Activated CD4-positive, CD25-positive, alpha-beta regulatory T cell treated with anti-CD3 and anti-CD28 coated beads, Interleukin-2, amount 50 U/mL, for 72 hours (primary cell): ENCODE data around the gene JMJD8.
A peak's percentile ranks its signal among the peaks of the same experiment; 100 is the strongest.

Source experiments
- DNase-seq: peaks from one replicate; pipeline ENCODE4 v3.0.0; 2021

JMJD8 gene

DNA sequence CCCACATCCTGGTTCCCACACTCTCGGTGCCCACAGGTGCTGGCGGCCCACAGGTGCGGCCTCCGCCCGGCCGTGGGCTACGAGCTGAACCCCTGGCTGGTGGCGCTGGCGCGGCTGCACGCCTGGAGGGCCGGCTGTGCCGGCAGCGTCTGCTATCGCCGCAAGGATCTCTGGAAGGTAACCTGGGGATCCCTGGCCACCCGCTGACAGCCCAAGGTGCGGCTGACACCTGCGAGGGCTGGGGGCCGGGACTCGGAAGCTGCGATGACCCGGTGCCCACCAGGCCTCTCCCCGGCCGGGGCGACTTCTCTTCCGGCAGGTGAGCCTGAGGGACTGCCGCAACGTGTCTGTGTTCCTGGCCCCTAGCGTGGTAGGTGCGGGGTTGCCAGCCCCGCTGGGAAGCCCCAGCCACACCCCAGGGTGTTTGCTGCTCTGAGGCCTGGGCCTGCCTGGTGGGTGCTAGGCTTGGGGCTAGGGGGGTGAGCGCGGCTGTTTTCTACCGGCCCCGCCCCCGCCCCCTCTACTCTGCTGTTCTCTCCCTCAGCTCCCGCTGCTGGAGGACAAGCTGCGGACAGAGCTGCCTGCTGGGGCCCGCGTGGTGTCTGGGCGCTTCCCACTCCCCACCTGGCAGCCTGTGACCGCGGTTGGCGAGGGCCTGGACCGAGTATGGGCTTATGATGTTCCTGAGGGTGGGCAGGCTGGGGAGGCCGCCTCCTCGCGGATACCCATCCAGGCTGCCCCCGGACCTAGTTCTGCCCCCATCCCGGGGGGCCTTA, 37.8 kb upstream of the JMJD8 start:
- DNase-seq: no peak

DNA sequence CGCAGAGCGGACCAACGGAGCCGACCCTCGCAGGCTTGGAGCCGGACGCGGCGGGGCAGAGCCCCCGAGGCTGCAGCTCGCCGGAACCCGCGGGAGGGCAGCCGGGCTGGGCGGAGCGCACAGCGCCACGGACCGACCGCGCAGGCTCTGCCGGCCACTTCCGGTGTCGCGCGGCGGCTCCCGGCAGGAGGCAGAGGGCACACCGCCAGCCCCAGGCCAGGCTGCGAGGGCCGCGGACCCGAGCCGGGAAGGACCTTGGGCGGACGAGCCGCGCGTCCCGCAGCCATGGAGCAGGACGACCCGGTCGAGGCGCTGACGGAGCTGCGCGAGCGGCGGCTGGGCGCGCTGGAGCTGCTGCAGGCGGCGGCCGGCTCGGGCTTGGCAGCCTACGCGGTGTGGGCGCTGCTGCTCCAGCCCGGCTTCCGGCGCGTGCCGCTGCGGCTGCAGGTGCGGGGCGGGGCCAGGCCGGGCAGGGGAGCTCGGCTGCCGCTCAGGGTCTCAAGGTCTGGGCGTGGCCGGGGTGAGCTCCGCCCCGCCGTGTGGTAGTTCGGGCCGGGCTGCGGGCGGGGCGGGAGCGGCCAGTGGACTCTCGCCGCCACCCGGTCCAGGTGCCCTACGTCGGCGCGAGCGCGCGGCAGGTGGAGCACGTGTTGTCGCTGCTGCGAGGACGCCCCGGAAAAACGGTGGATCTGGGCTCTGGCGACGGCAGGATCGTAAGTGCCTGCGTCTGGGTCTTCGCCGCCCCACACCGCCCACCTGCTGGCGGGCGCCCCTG, 37.0 kb upstream of the JMJD8 start, which contains the start of gene ANTKMT:
Gene ANTKMT (plus strand): TSS at position 157 of the 775 bp plus-strand sequence. CDS start 129 bp downstream, at position 286.
- peak; percentile 83 for DNase-seq

DNA sequence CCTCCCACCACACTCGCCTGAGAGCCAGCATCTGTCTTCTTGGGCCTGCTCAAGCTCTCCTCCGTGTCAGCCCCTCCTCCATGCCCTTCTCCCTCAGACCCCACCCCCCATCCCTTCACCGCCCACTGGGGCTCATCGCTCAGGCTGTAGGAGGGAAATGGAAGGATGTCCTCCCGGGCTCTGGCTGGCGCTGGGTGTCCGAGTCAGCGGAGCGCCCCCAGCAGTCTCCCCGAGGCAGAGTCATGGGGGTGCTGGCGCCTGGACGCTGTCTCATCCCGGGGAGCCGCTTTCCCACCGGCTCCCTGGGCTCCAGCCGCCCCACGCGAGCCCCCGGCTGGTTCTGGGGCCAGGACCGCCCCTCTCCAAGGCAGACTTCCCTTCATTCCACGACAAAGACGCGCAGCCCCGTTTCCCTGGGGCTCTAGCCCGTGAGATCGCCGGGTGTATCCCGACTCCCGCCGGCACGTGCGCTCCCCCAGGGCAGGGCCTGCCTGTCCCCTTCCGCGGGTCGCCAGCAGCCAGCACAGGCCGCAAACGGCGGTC, 36.4 kb upstream of the JMJD8 start:
- DNase-seq: peak; percentile 48

DNA sequence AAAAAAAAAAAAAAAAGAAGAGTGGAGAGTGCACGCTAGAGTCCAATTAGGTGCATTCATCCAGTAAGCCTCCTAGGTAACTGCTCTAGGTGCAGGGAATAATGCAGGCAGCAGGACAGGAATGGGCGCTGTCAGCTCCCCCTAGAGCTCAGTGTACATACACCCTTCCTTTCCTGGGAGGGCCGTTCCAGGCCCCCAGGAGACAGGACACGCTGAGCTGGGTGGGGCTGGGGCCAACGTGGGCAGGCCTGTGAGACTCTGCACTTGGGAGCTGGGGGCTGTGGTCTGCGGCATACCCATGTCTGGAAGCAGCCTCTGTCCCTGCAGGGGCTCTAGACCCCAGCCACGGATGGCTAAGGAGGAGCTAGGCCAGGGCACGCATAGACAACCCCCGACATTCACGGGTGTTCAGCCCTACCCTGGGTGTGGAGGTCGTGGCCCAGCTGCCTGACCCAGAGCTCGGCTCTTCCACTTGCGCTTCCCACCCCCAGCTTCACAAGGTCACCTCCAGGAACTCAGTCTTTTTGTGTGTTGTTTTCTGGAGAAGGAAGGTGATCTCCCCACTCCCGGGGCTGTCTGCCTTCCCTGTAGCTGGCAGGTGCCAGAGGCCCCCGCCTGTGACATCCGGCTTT, 35.8 kb upstream of the JMJD8 start:
- no peak for DNase-seq

DNA sequence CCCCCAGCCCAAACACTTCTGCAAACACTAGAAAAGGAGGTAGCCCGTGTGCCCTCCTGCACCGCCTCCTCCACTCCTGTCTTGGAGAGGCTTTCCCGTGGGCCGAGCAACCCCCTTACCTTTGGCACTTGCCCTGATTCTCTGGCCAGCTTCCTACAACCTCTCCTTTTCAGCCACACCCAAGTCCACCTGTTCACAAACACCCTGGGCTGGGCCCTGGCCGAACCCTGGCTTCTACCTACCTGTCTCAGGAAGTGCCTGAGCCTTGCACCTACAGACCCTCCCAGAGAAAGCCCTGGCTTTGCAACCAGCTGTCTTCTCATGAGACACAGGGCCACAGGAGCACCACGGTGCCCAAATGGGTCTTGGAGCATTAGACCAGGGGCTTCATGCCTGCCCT, 34.8 kb upstream of the JMJD8 start:
- DNase-seq: no peak

DNA sequence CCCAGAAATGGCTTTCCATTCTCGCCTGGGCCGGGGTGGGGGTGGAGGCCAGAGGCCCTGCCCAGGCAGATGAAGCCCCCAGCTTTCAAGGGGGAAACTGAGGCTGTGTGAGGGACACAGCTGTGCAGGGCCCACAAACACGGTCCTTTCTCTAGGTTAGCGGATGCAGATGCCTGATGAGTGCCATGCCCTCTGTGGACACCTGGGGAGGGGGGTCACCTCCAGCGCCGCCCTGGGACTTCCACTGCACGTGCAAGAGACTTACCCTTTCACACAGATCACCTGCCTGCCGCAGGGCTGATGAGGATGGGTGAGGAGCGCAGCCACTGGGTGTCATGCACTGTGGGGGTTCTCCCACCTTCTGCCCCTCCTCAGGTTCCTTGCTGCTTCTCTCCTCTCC, 34.3 kb upstream of the JMJD8 start:
- DNase-seq: no peak

DNA sequence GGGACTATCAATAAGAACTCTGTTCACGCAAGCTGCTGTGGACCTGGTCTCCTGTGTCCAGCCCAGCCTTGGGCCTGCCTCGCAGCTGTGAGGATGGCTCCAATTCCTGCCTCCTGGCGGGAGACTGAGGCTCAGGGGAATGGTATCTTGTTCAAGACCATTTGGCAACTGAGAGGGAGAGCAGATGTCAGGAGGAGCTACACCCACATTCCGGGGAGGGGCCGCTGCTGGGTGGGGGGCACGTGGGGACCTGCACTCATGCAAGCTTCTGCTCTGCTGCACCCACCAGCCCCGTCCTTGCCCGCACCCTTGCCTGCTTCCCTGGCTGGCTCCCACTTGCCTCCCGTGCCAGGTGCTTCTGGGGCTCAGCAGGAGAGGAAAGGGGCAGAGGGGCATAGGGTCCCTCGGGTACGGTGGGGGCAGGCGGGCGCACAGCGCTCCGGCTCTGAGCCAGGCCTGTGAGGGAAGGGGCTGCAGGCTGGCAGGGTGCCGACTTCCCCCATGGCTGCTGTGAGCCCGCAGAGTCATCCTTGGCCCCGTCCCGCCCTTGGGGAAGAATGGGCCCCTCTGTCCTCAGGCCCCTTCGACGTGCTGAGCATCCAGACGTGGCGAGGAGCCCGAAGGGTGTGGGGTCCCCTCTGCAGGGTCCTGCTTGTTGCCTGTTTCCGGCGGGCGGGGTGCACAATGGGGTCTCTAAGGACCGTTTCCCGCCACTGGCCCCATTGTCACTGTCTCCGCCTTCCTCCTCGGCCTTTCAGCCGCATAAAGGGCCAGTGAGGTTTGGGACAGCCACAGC, 33.5 kb upstream of the JMJD8 start:
- no peak for DNase-seq

DNA sequence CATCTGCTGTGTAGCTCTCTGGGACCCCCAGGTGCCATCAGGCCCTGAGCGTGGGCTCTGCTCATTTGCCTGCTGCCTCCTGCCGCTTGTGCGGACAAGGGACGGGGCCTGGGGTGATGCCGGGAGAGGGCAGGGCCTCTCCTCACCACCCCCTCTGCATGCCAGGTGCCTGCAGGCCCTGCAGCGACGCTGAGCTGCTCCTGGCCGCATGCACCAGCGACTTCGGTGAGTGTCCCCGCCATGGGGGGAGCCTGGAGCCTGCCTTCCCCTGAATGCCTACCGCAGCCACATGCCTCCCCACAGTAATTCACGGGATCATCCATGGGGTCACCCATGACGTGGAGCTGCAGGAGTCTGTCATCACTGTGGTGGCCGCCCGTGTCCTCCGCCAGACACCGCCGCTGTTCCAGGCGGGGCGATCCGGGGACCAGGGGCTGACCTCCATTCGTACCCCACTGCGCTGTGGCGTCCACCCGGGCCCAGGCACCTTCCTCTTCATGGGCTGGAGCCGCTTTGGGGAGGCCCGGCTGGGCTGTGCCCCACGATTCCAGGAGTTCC, 32.7 kb upstream of the JMJD8 start:
- DNase-seq: no peak

DNA sequence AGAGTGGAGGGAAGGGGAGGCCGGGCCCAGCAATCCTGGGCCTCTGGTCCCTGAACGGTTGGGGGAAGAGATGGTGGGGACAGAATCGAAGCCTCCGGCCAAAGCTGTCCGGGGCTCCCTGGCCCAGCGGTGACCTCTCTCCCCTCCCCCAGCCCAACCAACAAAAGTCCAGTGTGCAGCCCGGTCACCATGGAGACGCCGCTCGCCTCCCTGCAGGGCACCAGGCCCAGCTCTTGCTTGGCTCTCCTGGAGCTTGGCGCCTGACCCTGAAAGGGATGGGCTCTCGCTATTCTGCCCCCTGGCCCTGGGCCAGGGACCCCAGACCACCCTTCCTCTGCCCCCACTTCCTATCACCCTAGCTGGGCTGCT, 32.0 kb upstream of the JMJD8 start:
- no peak for DNase-seq

DNA sequence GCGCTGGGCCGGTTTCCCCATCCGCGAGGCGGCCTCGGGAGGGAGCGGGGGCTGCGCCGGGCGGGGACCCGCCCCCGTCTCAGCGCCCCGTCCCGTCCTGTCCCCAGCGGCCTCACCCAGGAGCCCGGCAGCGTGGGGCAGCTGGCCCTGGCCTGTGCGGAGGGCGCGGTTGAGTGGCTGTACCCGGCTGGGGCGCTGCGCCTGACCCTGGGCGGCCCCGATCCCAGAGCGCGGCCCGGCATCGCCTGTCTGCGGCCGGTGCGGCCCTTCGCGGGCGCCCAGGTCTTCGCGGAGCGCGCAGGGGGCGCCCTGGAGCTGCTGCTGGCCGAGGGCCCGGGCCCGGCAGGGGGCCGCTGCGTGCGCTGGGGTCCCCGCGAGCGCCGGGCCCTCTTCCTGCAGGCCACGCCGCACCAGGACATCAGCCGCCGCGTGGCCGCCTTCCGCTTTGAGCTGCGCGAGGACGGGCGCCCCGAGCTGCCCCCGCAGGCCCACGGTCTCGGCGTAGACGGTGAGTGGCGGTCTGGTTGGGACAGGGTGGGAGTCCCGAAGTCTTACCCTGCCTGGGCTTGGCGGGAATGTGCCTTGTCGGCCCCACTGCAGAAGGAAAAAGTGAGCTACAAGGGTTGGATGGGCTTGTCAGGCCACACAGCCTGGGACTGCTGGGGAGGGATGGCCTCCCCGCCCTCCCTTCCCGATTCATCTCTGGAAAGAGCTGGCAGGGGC, 31.5 kb upstream of the JMJD8 start:
- peak; percentile 44 for DNase-seq

DNA sequence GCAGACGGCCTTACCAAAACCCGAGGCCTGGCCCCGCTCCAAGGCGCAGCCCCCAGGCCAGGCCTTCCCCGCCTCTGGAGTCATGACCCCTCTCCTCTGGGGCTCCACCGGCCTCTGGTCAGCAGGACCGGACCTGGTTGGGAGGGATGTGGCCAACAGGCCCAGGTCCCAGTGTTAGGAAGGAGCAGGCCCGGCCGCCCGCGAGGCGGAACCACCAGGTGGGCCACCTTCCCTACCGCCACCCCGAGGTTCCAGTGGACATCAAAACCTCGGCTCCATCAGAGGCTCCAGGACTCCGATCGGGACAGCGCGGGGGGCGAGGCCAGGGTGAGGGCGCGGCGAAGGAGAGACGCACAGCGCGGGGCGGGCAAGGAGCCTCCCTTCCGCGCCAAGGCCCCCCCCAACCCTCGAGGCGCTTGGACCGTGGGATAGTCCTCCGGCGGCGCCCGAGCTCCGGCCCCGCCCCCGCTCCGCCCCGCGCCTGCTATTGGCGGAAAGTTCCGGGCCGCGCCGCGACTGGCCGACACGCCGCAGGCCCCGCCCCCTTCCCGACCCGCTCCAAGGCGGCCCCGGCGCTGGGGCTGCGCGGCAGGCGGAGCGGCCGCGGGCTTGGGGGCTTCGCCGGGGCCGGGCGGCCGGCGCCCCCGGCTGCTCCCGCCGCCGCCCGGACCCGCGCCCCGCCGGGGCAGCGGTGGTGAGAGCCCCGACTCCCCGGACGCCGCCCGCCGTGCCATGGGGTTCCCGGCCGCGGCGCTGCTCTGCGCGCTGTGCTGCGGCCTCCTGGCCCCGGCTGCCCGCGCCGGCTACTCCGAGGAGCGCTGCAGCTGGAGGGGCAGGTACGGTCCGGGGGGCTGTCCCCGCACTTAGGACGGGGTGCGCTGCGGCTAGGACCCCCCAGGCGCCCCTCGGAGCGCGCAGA, 30.7 kb upstream of the JMJD8 start, which contains the start of gene METRN:
Gene METRN (plus strand): TSS at position 561 of the 919 bp plus-strand sequence. CDS start 172 bp downstream, at position 733.
- peak; percentile 95 for DNase-seq

DNA sequence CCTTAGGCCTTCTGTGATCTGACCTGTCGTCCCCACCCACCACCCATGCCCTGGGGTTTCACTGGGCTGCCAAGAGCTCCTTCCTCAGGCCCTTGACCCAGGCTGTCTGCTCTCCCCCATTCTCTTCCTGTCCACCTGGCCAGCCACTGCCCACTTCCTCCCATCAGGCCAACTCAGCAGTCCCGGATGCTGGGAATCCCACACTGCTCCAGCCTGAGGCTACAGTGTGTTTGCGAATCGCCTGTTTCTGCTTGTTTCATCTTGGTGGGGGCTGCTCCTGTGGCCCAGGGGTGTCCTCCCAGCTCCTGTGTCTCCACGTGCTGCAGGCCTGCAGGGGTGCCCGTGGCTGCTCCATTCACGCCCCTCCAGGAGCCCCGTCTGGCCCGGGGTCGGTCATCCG, 29.9 kb upstream of the JMJD8 start:
- no peak for DNase-seq

DNA sequence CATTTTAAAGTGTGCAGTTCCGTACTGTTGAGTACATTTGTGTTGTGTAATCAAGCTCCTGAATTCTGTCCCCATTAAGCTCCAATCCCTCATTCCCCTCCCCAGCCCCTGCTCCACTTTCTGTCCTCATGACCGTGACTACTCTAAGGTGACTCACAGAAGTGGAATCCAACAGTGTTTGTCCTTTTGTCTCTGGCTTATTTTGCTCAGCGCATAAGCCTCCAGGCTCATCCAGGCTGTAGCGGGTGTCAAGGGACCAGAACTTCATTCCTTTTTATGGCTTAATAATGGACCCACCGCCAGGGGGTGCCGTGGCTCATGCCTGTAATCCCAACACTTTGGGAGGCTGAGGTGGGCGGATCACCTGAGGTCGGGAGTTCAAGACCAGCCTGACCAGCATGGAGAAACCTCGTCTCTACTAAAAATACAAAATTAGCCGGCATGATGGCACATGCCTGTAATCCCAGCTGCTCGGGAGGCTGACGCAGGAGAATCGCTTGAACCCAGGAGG, 28.7 kb upstream of the JMJD8 start:
- peak; percentile 57 for DNase-seq

DNA sequence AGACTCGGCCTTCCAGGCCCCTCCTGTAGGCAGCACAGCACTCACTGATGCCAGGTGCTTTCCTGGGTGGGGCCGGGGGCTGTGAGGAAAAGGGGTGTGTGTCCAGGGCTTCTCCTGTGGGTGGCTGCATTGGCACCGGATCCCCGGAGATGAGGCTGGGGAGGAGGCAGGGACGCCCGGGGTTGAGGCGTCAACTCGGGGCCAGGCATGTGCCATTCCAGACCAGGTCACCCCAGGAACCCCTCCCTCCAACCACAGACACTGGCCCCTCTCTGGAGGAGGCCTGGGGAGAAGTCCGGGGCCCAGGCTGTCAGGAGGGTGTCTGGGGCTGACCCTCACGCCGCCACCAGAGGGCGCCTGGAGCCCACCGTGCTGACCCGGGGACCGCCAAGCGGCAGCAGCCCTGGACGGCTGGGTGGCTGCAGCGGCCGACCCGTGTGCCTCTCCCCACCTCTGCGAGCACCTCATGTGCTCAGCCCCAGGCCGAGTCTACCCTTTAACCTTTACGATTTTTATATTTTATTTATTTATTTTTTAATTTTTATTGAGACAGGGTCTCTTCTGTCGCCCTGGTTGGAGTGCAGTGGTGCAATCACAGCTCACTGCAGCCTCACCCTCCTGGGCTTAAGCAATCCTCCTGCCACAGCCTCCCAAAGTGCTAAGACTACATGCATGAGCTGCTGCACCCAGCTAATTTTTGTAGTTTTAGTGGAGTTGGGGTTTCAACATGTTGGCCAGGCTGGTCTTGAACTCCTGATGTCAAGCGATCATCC, 27.6 kb upstream of the JMJD8 start:
- peak; percentile 84 for DNase-seq

DNA sequence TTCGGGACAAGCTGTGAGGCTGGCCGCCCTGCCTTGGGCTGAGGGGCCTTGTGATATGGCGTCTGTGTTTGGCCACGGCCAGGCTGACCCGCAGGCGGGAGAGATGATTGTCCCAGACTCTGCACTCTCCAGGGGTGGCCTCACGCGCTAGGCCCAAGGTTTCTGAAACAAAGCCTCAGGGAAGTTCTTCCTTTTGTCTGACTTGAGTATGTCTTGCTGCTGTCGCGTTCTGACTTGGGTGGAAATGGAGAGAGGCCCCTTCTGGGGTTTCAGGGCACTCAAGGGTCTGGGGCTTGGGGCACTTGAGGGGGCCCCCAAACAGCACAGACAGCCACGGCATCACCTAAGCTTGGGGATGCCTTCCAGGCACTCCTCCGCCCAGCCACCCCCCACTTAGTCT, 26.9 kb upstream of the JMJD8 start:
- no peak for DNase-seq

DNA sequence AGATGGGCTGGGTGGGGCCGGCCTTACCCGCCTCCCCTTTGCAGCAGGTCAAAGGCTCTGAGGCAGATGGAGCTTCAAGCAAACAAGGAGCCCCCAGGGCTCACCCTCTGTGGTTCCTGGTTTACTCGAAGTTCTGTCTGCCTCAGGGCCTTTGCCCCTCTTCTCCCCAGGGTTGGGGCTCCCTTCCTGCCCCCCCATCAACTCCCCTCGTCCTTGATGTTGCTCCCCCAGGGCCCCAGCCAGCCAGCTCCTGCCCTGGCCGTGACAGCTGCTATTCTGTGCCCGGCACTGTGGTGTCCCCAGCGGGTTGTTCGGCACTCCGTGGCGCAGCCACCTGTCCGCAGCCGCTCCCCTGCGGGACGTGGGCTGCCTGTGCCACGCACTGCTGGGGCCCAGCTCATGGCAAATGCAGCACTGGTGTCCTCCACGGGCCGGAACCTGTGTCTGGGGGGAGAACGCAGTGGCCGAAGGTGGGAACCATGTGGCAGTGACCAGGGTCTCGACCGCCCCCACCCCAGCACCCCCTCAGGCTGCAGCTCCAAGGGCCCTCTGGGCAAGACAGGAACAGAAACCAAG, 26.5 kb upstream of the JMJD8 start:
- no peak for DNase-seq

DNA sequence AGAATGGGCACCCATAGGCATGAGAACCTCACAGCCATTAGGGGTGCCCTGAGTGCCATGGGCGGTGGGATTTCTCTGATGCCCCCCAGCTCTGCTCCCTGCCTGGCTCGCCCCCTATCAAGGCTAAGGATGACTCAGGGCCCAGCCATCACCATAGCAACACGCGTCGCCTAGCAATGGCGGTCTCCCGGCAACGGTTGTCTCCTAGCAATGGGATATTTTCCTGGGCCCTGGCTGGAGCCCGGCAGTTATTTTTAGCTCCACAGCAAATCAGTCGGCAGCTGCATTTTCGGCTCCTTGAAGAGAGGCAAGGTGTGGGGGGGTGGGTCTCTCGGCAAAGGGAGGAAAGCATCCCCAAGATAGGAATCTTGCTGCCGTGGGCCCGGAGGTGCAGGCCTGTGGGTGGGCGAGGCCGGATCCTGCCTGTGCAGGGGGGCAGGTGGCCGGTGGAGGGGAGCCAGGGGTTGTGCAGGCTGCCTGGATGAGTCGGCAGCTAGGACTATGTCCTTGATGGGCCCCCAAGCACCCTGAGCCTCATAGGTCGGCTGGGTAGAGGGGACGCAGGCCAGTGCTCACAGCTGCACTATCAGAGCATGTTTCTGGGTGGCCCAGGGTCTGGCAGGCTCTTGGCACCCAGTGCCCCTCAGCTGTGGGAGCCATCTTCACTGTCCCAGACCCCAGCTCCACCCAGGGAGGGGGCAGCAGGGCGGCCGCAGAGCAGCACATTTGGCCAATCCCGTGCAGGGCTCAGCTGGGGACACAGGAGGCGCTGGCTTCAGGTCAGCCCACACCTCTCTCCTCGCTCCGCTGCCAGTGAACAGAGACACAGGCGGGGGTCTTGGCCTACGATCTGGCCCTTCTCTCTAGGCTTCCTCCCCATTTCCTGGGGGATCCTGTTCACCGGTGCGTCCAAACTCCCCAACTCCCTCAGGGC, 25.7 kb upstream of the JMJD8 start:
- no peak for DNase-seq

DNA sequence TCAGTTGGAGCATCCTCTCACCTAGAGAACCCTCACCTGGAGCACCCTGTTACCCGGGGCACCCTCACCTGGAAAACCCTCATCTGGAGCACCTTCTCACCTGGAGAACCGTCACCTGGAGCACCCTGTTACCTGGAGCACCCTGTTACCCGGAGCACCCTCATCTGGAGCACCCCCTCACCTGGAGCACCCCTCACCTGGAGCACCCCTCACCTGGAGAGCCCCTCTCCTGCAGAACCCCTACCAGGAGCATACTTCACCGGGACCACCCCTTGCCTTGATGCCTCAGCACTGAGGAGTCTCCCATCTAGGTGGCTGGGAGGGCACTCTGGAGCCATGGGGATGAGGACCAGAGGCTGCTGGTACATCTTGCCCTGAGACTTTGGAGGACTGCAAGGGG, 24.8 kb upstream of the JMJD8 start:
- no peak for DNase-seq
